BJ (cell line): ENCODE measurements around the gene TCF4. TPM values are rescaled to one million over a fixed set of nuclear protein-coding genes. Genes with fewer than 3 reads are reported as not detected.

Source experiments
- CTCF ChIA-PET: fragments of 350-600 bp; formaldehyde crosslinking; extraction: SDS; loops from one replicate; lab custom pipeline; 2021; ENCODE audit warnings: antibody characterized with exemption, inconsistent platforms; lab: Yijun Ruan, JAX
- POLR2A ChIA-PET: fragments of 300-600 bp; sonication (Branson Sonifier 250); formaldehyde crosslinking; extraction: SDS; loops from one replicate; lab custom pipeline; 2021; ENCODE audit warnings: antibody characterized with exemption; lab: Charles Lee
- DNase-seq: peaks from one replicate; pipeline ENCODE4 v3.0.0-alpha.2; 2011; ENCODE audit warnings: low read depth
- H3K27me3 ChIP-seq: 2 replicates; pipeline ENCODE4 v1.6.0; 2011; ENCODE audit warnings: low read length; ENCODE audit not compliant: control insufficient read depth, insufficient read depth
- H3K36me3 ChIP-seq: 2 replicates; pipeline ENCODE4 v1.5.1; 2011; ENCODE audit warnings: low read length; ENCODE audit not compliant: control insufficient read depth, insufficient read depth
- H3K4me3 ChIP-seq: 2 replicates; pipeline ENCODE4 v1.5.1; 2011; ENCODE audit warnings: low read depth, mild to moderate bottlenecking, control low read depth, low read length
- polyA plus RNA-seq: library from polyadenylated mRNA; depleted of rRNA; stranded (reverse); fragments of >200 nt; gene quantifications from 2 replicates; pipeline ENCODE4 v1.2.3, GENCODE V29; 2011
- TF ChIP-seq, protein P1 (sequence below): IDR thresholded peaks from 2 replicates; pipeline ENCODE4 v1.5.1; 2011; ENCODE audit warnings: low read depth, mild to moderate bottlenecking, control low read depth, inconsistent platforms, low read length, moderate library complexity; ENCODE audit not compliant: insufficient read depth

The TCF4 gene
- polyA plus RNA-seq, 1 experiment: 65.8 TPM

DNA sequence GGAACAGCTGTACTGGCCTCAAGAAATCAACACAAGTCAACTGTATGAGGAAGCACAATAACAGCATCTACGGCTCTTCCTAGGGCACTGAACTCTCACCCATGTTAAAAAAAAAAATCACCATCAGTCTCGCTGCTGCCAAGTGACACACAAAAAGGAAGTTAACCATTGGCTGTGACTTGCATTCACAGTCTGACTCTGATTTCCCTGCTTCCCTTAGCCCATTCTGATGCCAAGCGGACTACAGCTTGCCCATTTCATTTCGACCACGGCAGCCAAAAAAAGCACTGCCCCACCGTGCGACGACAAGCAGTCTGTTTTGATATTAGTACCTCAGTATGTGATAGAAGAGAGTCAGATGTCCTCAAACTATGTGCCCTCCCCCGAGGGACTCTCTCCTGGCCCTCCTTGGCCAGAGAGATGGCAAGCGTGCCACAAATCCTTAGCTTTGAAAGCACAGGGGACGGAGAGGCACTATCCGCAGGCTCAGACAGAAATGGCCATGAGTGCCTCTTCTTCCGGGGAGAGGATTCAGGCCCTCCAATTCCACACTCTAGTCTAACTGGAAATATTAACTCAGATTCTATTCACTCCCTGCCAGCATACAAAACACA lies 250.0 kb downstream of the TCF4 start:
- H3K4me3 ChIP-seq: no peak overlapping the region
- ChIA-PET CTCF (interaction anchor here (1.2 to 2.9 kb wide), 2 partner anchors 9 to 103 kb away, joined by 3 to 11 read pairs; no protein-coding TSS in a partner anchor), POLR2A (no interaction called here)
- H3K36me3 ChIP-seq: no peaks in the 10 kb centered on the region
- TF ChIP-seq, protein P1, sequence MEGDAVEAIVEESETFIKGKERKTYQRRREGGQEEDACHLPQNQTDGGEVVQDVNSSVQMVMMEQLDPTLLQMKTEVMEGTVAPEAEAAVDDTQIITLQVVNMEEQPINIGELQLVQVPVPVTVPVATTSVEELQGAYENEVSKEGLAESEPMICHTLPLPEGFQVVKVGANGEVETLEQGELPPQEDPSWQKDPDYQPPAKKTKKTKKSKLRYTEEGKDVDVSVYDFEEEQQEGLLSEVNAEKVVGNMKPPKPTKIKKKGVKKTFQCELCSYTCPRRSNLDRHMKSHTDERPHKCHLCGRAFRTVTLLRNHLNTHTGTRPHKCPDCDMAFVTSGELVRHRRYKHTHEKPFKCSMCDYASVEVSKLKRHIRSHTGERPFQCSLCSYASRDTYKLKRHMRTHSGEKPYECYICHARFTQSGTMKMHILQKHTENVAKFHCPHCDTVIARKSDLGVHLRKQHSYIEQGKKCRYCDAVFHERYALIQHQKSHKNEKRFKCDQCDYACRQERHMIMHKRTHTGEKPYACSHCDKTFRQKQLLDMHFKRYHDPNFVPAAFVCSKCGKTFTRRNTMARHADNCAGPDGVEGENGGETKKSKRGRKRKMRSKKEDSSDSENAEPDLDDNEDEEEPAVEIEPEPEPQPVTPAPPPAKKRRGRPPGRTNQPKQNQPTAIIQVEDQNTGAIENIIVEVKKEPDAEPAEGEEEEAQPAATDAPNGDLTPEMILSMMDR: no peak
- no peak for DNase-seq
- no peaks in the 10 kb centered on the region for H3K27me3 ChIP-seq

DNA sequence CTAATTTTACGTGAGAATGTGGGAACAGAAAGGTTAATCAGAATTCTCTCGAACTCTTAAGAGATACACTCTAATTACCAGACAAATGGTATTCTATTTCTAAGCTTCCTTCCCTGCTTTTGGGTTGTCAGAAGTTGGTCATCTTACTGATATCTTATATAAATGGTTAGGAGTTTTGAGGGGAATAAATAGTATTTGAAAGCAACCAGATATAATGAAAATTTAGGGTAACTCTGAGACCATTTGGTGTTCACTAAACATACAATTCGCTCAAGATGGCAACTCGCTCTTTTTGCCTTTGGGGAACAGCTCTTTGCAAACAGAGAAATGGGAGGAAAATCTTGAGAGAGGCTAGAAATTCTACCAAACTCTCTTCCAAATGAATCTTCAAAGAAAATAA lies 250.9 kb downstream of the TCF4 start:
- Histone ChIP-seq H3K36me3 (no peaks in the 10 kb centered on the region), H3K4me3 (no peak overlapping the region), H3K27me3 (no peaks in the 10 kb centered on the region)
- ChIA-PET CTCF (interaction anchor here (1.2 to 2.9 kb wide), 2 partner anchors 8 to 103 kb away, joined by 3 to 11 read pairs; no protein-coding TSS in a partner anchor), POLR2A (no interaction called here)
- DNase-seq: no peak
- TF ChIP-seq, protein P1: no peak

DNA sequence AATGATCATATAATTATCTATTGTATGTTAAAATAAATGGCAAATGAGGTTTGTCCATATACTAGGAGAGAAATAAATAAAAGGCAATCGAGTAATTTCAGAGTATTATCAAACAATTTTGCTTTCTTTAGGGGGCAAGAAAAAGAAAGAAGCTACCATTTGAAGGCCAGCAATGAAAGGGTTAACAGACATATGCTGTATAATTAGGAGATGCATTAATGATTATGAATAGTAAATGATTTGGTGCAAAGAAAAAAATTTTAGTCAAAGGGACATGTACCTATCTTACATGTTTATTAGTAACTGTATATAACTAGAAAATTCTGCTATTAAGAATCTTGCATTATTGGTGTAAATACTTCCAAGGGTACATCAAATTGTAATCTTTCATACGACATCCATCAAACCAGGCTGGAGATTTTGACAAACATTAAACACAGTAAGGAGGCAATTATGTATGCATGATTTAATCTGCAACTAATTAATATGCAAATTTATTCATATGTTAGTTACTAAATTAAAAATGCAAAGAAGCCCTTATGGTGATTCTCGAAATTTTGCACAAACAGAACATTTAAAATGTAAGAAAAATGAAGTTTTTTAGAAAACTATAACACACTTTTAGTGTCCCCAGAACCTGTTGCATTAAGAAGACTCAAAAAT lies 251.4 kb downstream of the TCF4 start:
- TF ChIP-seq, protein P1: no peak
- CTCF ChIA-PET: interaction anchor here (2.9 kb wide), 1 partner anchor 102 kb away, joined by 11 read pairs; no protein-coding TSS in a partner anchor
- DNase-seq: no peak
- Histone ChIP-seq H3K27me3 (no peaks in the 10 kb centered on the region), H3K4me3 (no peak overlapping the region), H3K36me3 (no peaks in the 10 kb centered on the region)
- POLR2A ChIA-PET: no interaction called here

DNA sequence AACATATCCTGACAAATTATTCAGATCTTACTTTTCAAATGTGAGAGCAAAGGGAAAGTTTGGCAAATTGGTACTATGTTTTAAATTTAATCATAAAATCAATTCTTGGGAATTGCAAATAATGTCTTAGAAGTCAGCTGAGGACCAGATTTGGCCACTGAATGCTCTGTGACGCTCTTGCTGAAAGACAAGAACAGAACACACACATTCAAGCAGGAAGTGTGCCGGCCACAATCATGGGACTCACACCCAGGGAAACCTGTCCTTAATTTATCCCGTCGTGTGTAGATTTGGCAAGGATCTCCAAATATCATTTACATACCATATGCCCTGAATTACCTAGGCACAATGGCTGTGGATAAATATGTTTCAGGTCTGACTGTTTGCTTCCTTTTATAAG lies 253.1 kb downstream of the TCF4 start:
- Histone ChIP-seq H3K36me3 (no peaks in the 10 kb centered on the region), H3K4me3 (no peak overlapping the region), H3K27me3 (no peaks in the 10 kb centered on the region)
- CTCF ChIA-PET: no interaction called here
- no peak for DNase-seq
- TF ChIP-seq, protein P1: no peak
- POLR2A ChIA-PET: interaction anchor here (0.7 kb wide), 1 partner anchor 367 kb away, joined by 3 read pairs; no protein-coding TSS in a partner anchor

DNA sequence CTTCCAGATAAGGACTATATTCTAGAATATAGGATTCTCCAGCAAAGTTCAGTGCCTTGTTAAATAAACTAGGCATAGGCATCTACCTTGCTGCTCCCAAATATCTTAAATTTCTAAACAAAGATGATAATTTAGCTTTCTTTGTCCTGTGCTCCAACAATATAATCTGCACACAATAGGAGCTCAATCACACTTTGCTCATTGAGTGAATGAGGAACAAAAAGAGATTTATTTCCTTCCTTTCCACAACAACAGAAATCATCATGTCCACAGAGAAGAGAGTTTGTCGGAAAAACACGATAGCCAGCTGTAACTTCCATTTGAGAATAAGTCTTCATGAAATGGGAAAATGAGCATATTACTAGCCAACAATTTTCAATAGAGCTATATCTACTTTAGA lies 256.7 kb downstream of the TCF4 start:
- DNase-seq: no peak
- Histone ChIP-seq H3K27me3 (no peaks in the 10 kb centered on the region), H3K36me3 (no peaks in the 10 kb centered on the region), H3K4me3 (no peak overlapping the region)
- POLR2A ChIA-PET: interaction anchor here (0.6 kb wide), 1 partner anchor 9 kb away, joined by 10 read pairs; no protein-coding TSS in a partner anchor
- CTCF ChIA-PET: interaction anchor here (0.6 to 1.4 kb wide), 3 partner anchors 9 to 95 kb away, joined by 3 read pairs; no protein-coding TSS in a partner anchor
- TF ChIP-seq, protein P1: no peak
